WTC11 (cell line): ENCODE measurements around the gene USP47.

ENCODE experiments used
- CREB1 ChIP-seq: sonication (generic); formaldehyde crosslinking; IDR thresholded peaks from 2 replicates; pipeline ENCODE4 v1.8.0; 2023; ENCODE audit warnings: mild to moderate bottlenecking, missing genetic modification reagents
- NFE2L1 ChIP-seq: sonication (generic); formaldehyde crosslinking; IDR thresholded peaks from 2 replicates; pipeline ENCODE4 v1.8.1; 2023; ENCODE audit warnings: missing genetic modification reagents
- STAT6 ChIP-seq: sonication (generic); formaldehyde crosslinking; conservative IDR thresholded peaks from 2 replicates; pipeline ENCODE4 v1.8.1; 2023; ENCODE audit warnings: mild to moderate bottlenecking, low read depth, missing genetic modification reagents, moderate library complexity
- TF ChIP-seq, protein P1 (sequence below): fragments of 200-600 bp; IDR thresholded peaks from 2 replicates; pipeline ENCODE4 v1.8.0; 2022; ENCODE audit warnings: antibody characterized with exemption
- TF ChIP-seq, protein P2 (sequence below): sonication (generic); formaldehyde crosslinking; IDR thresholded peaks from 2 replicates; pipeline ENCODE4 v1.8.1; 2022; ENCODE audit warnings: mild to moderate bottlenecking, moderate library complexity, missing genetic modification reagents

DNA sequence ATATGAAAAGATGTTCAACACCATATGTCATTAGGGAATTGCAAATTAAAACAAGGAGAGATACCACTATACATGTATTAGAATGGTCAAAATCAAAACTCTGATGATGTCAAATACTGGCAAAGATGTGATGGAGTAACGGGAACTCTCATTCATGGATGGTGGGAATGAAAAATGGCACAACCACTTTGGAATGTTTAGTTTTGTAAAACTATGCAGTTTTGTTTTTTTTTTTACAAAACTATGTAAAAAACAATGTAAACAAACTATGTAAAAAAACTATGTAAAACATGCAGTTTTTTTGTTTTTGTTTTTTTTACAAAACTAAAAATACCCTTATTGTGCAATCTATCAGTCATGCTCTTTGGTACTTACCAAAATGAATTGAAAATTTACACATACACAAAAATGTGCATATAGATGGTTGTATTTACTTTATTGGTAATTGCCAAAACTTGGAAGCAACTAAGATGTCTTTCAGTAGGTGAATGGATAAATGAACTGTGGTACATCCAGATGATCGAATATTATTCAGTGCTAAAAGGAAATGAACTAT lies 5.0 kb upstream of the USP47 start:
- TF ChIP-seq, protein P1, sequence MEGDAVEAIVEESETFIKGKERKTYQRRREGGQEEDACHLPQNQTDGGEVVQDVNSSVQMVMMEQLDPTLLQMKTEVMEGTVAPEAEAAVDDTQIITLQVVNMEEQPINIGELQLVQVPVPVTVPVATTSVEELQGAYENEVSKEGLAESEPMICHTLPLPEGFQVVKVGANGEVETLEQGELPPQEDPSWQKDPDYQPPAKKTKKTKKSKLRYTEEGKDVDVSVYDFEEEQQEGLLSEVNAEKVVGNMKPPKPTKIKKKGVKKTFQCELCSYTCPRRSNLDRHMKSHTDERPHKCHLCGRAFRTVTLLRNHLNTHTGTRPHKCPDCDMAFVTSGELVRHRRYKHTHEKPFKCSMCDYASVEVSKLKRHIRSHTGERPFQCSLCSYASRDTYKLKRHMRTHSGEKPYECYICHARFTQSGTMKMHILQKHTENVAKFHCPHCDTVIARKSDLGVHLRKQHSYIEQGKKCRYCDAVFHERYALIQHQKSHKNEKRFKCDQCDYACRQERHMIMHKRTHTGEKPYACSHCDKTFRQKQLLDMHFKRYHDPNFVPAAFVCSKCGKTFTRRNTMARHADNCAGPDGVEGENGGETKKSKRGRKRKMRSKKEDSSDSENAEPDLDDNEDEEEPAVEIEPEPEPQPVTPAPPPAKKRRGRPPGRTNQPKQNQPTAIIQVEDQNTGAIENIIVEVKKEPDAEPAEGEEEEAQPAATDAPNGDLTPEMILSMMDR: no peak
- TF ChIP-seq, protein P2, sequence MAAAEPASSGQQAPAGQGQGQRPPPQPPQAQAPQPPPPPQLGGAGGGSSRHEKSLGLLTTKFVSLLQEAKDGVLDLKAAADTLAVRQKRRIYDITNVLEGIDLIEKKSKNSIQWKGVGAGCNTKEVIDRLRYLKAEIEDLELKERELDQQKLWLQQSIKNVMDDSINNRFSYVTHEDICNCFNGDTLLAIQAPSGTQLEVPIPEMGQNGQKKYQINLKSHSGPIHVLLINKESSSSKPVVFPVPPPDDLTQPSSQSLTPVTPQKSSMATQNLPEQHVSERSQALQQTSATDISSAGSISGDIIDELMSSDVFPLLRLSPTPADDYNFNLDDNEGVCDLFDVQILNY (CRISPR knock-in tag): no peak
- TF ChIP-seq STAT6: no peak
- TF ChIP-seq CREB1 (CRISPR knock-in tag): no peak
- no peak for TF ChIP-seq NFE2L1 (CRISPR knock-in tag)
